ENCODE results near the gene SBSN. TPM values are rescaled to one million over a fixed set of nuclear protein-coding genes. Genes with fewer than 3 reads are reported as not detected.

The SBSN gene
- total and polyA plus RNA-seq, 2 donors (not counting 1 experiment from before 2014, with no cell fraction given): not detected

DNA sequence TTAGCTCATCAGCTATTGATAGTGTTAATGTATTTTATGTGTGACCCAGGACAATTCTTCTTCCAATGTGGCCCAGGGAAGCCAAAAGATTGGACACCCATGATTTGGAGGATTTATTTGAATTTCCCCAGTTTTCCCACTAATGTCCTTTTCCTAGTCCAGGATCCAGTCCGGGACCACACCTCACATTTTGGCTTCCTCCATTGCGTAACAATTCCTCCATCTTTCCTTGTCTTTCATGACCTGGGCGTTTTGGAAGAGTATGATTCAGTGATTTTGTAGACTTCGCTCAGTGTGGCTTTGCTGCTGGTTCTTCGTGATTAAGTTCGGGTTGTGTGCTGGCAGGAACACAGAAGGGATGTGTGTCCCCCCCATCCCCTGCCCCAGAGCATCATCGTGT lies 38.6 kb upstream of the SBSN start:
- no peaks in the 10 kb centered on the region for H4K20me1 ChIP-seq (ENCODE audit: control insufficient read depth, insufficient read depth, low read length, poor library complexity, severe bottlenecking)
- peaks cover 0 to 4% (median 0%) of the 10 kb centered on the region in 3 donors for H3K9me3 ChIP-seq (ENCODE audit: control extremely low read depth in 1 of 3, control insufficient read depth in 2 of 3, insufficient read depth in 1 of 3, low read length in 2 of 3)
- no peaks in the 10 kb centered on the region for H3K4me1 ChIP-seq (ENCODE audit: control insufficient read depth in 2 of 2, insufficient read depth in 2 of 2, low read length in 2 of 2)
- H3K36me3 ChIP-seq (replicated peaks in 1 of 2; ENCODE audit: control extremely low read depth in 1 of 2, control insufficient read depth in 1 of 2, extremely low read depth in 1 of 2, insufficient read depth in 2 of 2, low read length in 1 of 2): no peaks in the 10 kb centered on the region
- ChIA-PET CTCF (no interaction called here), POLR2A (no interaction called here)
- H2AFZ ChIP-seq (ENCODE audit: insufficient read depth, low read depth, low read length, poor library complexity, severe bottlenecking): no peak overlapping the region
- no peak for TF ChIP-seq EZH2 (IDR thresholded peaks at IDR 0.05; ENCODE audit: borderline replicate concordance, insufficient read depth, low read depth, low read length, poor library complexity, severe bottlenecking)
- TF ChIP-seq, protein P1, sequence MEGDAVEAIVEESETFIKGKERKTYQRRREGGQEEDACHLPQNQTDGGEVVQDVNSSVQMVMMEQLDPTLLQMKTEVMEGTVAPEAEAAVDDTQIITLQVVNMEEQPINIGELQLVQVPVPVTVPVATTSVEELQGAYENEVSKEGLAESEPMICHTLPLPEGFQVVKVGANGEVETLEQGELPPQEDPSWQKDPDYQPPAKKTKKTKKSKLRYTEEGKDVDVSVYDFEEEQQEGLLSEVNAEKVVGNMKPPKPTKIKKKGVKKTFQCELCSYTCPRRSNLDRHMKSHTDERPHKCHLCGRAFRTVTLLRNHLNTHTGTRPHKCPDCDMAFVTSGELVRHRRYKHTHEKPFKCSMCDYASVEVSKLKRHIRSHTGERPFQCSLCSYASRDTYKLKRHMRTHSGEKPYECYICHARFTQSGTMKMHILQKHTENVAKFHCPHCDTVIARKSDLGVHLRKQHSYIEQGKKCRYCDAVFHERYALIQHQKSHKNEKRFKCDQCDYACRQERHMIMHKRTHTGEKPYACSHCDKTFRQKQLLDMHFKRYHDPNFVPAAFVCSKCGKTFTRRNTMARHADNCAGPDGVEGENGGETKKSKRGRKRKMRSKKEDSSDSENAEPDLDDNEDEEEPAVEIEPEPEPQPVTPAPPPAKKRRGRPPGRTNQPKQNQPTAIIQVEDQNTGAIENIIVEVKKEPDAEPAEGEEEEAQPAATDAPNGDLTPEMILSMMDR (IDR thresholded peaks at IDR 0.05): no peak
- H3K79me2 ChIP-seq (ENCODE audit: control insufficient read depth, insufficient read depth, low read length): no peaks in the 10 kb centered on the region
- peaks cover 40% of the 10 kb centered on the region for H3K27me3 Mint-ChIP-seq
- no peaks in the 10 kb centered on the region for H3K9me3 Mint-ChIP-seq (ENCODE audit: insufficient read depth)
- H3K27ac ChIP-seq (ENCODE audit: low read length in 2 of 2): no peak overlapping the region
- H3K4me3 ChIP-seq (ENCODE audit: control extremely low read depth in 1 of 5, extremely low read depth in 1 of 5, insufficient read depth in 1 of 5, low read depth in 2 of 5, low read length in 4 of 5): no peak overlapping the region
- H3K9ac ChIP-seq (ENCODE audit: low read length): no peak overlapping the region
- no peaks in the 10 kb centered on the region for H3K4me1 Mint-ChIP-seq
- intact Hi-C loops (cut with micrococcal nuclease): no loop called here
- no peak overlapping the region for H3K4me2 ChIP-seq (replicated peaks; ENCODE audit: low read depth, low read length, poor library complexity, severe bottlenecking)
- H3K27ac Mint-ChIP-seq: no peak overlapping the region
- ATAC-seq (ENCODE audit: low read depth) (no peak), DNase-seq (no peak)
- WGBS (ENCODE audit: insufficient coverage): 74% methylated on average over 2 of the region's 7 CpGs
- no peak overlapping the region for H3K4me3 Mint-ChIP-seq
- H3K27me3 ChIP-seq (replicated peaks in 1 of 4; ENCODE audit: control extremely low read depth in 1 of 4, control insufficient read depth in 3 of 4, insufficient read depth in 4 of 4, low read length in 3 of 4): peaks cover 0 to 27% (median 0%) of the 10 kb centered on the region in 4 experiments

DNA sequence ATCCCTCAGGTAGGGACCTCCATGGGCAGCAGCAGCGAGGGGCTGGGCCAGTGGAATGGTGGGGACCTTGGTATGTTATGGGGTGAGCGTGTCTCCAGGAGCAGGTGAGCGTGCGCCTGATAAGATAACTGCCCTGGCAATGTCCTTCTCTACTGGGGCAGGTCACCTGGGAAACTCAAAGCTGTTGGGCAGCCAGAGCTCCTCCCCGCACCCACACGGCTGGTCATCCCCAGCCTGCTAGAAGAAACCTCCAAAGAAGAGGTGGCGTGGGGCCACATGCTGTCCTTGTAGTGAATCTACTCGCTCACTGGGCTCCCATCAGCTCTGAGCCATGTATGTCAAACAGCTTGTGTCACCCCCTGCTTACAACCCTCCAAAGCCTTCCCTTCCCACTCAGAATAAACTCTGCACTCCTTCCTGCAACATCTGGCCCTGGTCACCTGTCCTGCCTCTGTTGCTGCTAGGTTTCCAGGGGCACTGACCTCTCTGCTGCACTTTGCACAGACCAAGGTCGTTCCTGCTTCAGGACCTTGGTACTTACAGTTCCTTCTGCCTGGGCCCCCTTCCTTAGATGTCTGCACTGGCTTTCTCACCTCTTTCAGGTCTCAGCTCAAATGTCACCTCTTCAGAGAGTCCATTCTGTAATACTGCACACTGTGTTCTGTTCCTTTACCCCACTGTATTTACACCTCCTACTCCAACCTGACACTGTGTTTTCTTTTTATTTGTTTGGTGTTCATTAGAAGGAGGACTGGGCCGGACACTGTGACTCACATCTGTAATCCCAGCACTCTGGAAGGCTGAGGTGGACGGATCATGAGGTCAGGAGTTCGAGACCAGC lies 37.1 kb upstream of the SBSN start:
- ChIA-PET CTCF (no interaction called here), POLR2A (no interaction called here)
- Mint-ChIP-seq H3K9me3 (ENCODE audit: insufficient read depth) (no peaks in the 10 kb centered on the region), H3K27ac (no peak overlapping the region), H3K4me1 (peaks cover 3% of the 10 kb centered on the region), H3K4me3 (no peak overlapping the region), H3K27me3 (peaks cover 40% of the 10 kb centered on the region)
- no peak for ATAC-seq (ENCODE audit: low read depth)
- peaks cover 0 to 4% (median 0%) of the 10 kb centered on the region in 3 donors for H3K9me3 ChIP-seq (ENCODE audit: control extremely low read depth in 1 of 3, control insufficient read depth in 2 of 3, insufficient read depth in 1 of 3, low read length in 2 of 3)
- TF ChIP-seq EZH2 (IDR thresholded peaks at IDR 0.05; ENCODE audit: borderline replicate concordance, insufficient read depth, low read depth, low read length, poor library complexity, severe bottlenecking): no peak
- TF ChIP-seq, protein P1 (IDR thresholded peaks at IDR 0.05): no peak
- WGBS (ENCODE audit: insufficient coverage): 88% methylated on average over 9 of the region's 12 CpGs
- H3K27me3 ChIP-seq (replicated peaks in 1 of 4; ENCODE audit: control extremely low read depth in 1 of 4, control insufficient read depth in 3 of 4, insufficient read depth in 4 of 4, low read length in 3 of 4): peaks cover 0 to 27% (median 2%) of the 10 kb centered on the region in 4 experiments
- intact Hi-C loops (cut with micrococcal nuclease): no loop called here
- no peak overlapping the region for H3K4me2 ChIP-seq (replicated peaks; ENCODE audit: low read depth, low read length, poor library complexity, severe bottlenecking)
- no peak overlapping the region for H3K4me3 ChIP-seq (ENCODE audit: control extremely low read depth in 1 of 5, extremely low read depth in 1 of 5, insufficient read depth in 1 of 5, low read depth in 2 of 5, low read length in 4 of 5)
- DNase-seq: no peak
- H2AFZ ChIP-seq (ENCODE audit: insufficient read depth, low read depth, low read length, poor library complexity, severe bottlenecking): no peak overlapping the region
- no peaks in the 10 kb centered on the region for H4K20me1 ChIP-seq (ENCODE audit: control insufficient read depth, insufficient read depth, low read length, poor library complexity, severe bottlenecking)
- no peaks in the 10 kb centered on the region for H3K36me3 ChIP-seq (replicated peaks in 1 of 2; ENCODE audit: control extremely low read depth in 1 of 2, control insufficient read depth in 1 of 2, extremely low read depth in 1 of 2, insufficient read depth in 2 of 2, low read length in 1 of 2)
- H3K9ac ChIP-seq (ENCODE audit: low read length): no peak overlapping the region
- H3K4me1 ChIP-seq (ENCODE audit: control insufficient read depth in 2 of 2, insufficient read depth in 2 of 2, low read length in 2 of 2): no peaks in the 10 kb centered on the region
- no peaks in the 10 kb centered on the region for H3K79me2 ChIP-seq (ENCODE audit: control insufficient read depth, insufficient read depth, low read length)
- no peak overlapping the region for H3K27ac ChIP-seq (ENCODE audit: low read length in 2 of 2)

All from B cell (primary cell).